Loucy (cell line): ENCODE data around the gene DIP2B.

ENCODE experiments used
- H2AFZ ChIP-seq: fragments of 200-600 bp; sonication (generic); 2 replicates; pipeline ENCODE4 v1.6.0; 2016; ENCODE audit warnings: antibody characterized with exemption, mild to moderate bottlenecking, low read length, moderate library complexity
- H3F3A ChIP-seq: fragments of 200-600 bp; 2 replicates; pipeline ENCODE4 v1.6.0; 2016; ENCODE audit warnings: antibody characterized with exemption, low read depth, mild to moderate bottlenecking
- H3K27me3 ChIP-seq: fragments of 200-600 bp; sonication (generic); 2 replicates; pipeline ENCODE4 v1.6.1; 2014; ENCODE audit warnings: low read length, mild to moderate bottlenecking; ENCODE audit not compliant: insufficient read depth, poor library complexity, severe bottlenecking
- H3K36me3 ChIP-seq: fragments of 200-600 bp; sonication (generic); 2 replicates; pipeline ENCODE4 v1.6.1; 2016; ENCODE audit warnings: low read length; ENCODE audit not compliant: insufficient read depth
- H3K4me1 ChIP-seq: fragments of 200-600 bp; sonication (generic); 2 replicates; pipeline ENCODE4 v1.5.1; 2014; ENCODE audit warnings: low read length, mild to moderate bottlenecking; ENCODE audit not compliant: insufficient read depth, poor library complexity, severe bottlenecking
- H3K4me2 ChIP-seq: fragments of 200-600 bp; sonication (generic); 2 replicates; pipeline ENCODE4 v1.6.0; 2014; ENCODE audit warnings: antibody characterized with exemption, low read length, low read depth, mild to moderate bottlenecking; ENCODE audit not compliant: poor library complexity, severe bottlenecking
- H3K4me3 ChIP-seq: fragments of 200-600 bp; sonication (generic); 2 replicates; pipeline ENCODE4 v1.5.1; 2014; ENCODE audit warnings: low read length, mild to moderate bottlenecking, mixed read lengths; ENCODE audit not compliant: poor library complexity, severe bottlenecking
- H3K79me2 ChIP-seq: fragments of 200-600 bp; sonication (generic); 2 replicates; pipeline ENCODE4 v1.6.1; 2014; ENCODE audit warnings: low read length; ENCODE audit not compliant: insufficient read depth
- H3K9ac ChIP-seq: fragments of 200-600 bp; sonication (generic); 2 replicates; pipeline ENCODE4 v1.6.0; 2014; ENCODE audit warnings: mild to moderate bottlenecking, low read depth, low read length, moderate library complexity; ENCODE audit not compliant: poor library complexity, severe bottlenecking
- H3K9me2 ChIP-seq: fragments of 200-600 bp; sonication (generic); replicated peaks from 2 replicates; pipeline ENCODE4 v1.6.1; 2016; ENCODE audit warnings: low read depth, low read length, mixed read lengths
- H3K9me3 ChIP-seq: fragments of 200-600 bp; sonication (generic); 2 replicates; pipeline ENCODE4 v1.6.1; 2014; ENCODE audit warnings: mild to moderate bottlenecking, antibody characterized with exemption, low read length, low read depth; ENCODE audit not compliant: insufficient read depth
- H4K20me1 ChIP-seq: fragments of 200-600 bp; sonication (generic); 2 replicates; pipeline ENCODE4 v1.6.0; 2014; ENCODE audit warnings: antibody characterized with exemption, low read length, mild to moderate bottlenecking; ENCODE audit not compliant: insufficient read depth, poor library complexity, severe bottlenecking
- EZH2phosphoT487 ChIP-seq: fragments of 200-600 bp; IDR thresholded peaks from 2 replicates; pipeline ENCODE4 v1.6.1; 2018; ENCODE audit warnings: antibody characterized with exemption, mild to moderate bottlenecking, moderate library complexity, borderline replicate concordance
- TF ChIP-seq, protein P1 (sequence below): fragments of 200-600 bp; sonication (generic); conservative IDR thresholded peaks from 2 replicates; pipeline ENCODE4 v1.5.1; 2014; ENCODE audit warnings: mild to moderate bottlenecking, antibody characterized with exemption, low read length

The DIP2B gene

DNA sequence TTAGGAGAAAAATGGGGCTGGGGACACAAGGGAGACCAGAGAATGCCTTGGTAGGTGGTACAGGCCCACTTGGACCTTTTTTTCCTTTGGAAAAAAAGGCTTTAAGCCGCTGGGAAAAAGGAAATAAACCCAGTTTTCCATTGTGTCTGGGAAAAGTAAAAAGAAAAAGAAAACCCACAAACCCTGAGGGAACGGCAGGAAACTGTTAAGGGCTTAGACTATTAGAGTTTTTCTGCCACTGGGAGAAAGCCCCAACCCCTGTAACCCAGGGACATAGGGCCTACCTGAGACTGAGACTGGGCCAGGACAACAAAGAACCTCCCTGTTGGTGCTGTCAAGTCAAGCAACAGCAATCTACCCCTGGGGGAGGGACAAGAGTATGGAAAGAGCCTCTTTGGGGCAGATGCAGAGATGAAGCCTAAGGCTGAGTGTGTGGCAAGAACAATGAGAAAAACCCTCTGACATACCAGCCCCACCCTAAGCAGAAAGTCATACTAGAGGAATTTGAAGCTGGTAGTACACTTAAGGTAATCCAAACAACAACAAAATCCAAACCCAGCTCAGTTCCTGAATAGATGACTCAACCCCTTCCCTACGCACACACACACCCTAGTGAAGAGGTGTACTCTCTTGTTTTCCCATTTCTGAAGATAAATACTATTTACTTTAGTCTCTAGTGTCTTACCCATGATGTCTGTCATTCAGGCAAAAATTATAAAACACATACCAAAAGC, 281.9 kb downstream of the DIP2B start:
- Histone ChIP-seq H3F3A (no peaks in the 10 kb centered on the region), H3K36me3 (peaks cover 42% of the 10 kb centered on the region; the same call in 1 of the 2 replicates), H3K4me2 (no peak overlapping the region), H3K4me1 (no peaks in the 10 kb centered on the region), H3K79me2 (peaks cover 64% of the 10 kb centered on the region), H3K4me3 (no peak overlapping the region), H3K9ac (no peak overlapping the region), H4K20me1 (no peaks in the 10 kb centered on the region), H3K9me2 (no peaks in the 10 kb centered on the region), H2AFZ (no peak overlapping the region), H3K9me3 (peaks cover 2% of the 10 kb centered on the region; the same call in 1 of the 2 replicates), H3K27me3 (no peaks in the 10 kb centered on the region)
- no peak for TF ChIP-seq EZH2phosphoT487
- TF ChIP-seq, protein P1, sequence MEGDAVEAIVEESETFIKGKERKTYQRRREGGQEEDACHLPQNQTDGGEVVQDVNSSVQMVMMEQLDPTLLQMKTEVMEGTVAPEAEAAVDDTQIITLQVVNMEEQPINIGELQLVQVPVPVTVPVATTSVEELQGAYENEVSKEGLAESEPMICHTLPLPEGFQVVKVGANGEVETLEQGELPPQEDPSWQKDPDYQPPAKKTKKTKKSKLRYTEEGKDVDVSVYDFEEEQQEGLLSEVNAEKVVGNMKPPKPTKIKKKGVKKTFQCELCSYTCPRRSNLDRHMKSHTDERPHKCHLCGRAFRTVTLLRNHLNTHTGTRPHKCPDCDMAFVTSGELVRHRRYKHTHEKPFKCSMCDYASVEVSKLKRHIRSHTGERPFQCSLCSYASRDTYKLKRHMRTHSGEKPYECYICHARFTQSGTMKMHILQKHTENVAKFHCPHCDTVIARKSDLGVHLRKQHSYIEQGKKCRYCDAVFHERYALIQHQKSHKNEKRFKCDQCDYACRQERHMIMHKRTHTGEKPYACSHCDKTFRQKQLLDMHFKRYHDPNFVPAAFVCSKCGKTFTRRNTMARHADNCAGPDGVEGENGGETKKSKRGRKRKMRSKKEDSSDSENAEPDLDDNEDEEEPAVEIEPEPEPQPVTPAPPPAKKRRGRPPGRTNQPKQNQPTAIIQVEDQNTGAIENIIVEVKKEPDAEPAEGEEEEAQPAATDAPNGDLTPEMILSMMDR, result no peak

DNA sequence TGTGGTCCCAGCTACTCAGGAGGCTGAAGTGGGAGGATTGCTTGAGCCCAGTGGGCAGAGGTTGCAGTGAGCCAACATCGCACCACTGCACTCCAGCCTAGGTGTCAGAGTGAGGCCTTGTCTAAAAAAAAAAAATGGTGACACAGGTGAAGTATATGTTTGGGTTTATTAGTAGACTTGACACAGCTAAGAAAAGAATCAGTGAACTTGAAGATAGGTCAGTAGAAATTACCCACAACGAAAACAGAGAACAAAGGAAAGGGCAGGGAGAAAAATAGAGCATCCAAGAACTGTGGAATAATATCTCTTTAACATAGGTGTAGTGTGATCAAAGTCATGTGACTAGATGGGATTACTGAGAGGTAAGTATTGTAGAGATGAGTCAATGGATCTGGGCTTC, 282.8 kb downstream of the DIP2B start:
- TF ChIP-seq, protein P1, result no peak
- TF ChIP-seq EZH2phosphoT487, result no peak
- peaks cover 39% of the 10 kb centered on the region; the same call in 1 of the 2 replicates for H3K36me3 ChIP-seq
- no peak overlapping the region for H2AFZ ChIP-seq
- H3K27me3 ChIP-seq, result no peaks in the 10 kb centered on the region
- no peaks in the 10 kb centered on the region for H3F3A ChIP-seq
- no peaks in the 10 kb centered on the region for H3K9me2 ChIP-seq
- no peak overlapping the region for H3K4me3 ChIP-seq
- H3K79me2 ChIP-seq, result peaks cover 72% of the 10 kb centered on the region
- no peak overlapping the region for H3K4me2 ChIP-seq
- H3K4me1 ChIP-seq, result no peaks in the 10 kb centered on the region
- H4K20me1 ChIP-seq, result peaks cover 6% of the 10 kb centered on the region
- no peak overlapping the region for H3K9ac ChIP-seq
- H3K9me3 ChIP-seq, result peaks cover 2% of the 10 kb centered on the region; the same call in 1 of the 2 replicates

DNA sequence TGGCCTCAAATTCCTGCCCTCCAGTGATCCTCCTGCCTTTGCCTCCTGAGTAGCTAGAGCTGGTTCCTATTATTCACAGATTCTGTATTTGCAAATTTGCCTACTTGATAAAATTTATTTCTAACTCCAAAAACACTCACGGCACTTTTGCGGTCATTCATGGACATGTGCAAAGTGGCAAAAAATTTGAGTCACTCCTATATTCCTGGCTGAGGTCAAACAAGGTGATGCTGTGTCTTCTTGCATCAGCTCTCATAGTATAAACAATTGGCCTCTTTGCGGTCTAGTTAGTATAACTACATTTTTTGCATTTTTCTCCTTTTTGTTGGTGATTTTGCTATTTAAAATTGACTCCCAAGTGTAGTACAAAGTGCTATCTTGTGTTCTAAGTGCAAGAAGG, 283.8 kb downstream of the DIP2B start:
- H3K9me2 ChIP-seq, result no peaks in the 10 kb centered on the region
- peaks cover 7% of the 10 kb centered on the region for H4K20me1 ChIP-seq
- H3K27me3 ChIP-seq, result no peaks in the 10 kb centered on the region
- H3K4me1 ChIP-seq, result no peaks in the 10 kb centered on the region
- H3F3A ChIP-seq, result no peaks in the 10 kb centered on the region
- peaks cover 2% of the 10 kb centered on the region; the same call in 1 of the 2 replicates for H3K9me3 ChIP-seq
- TF ChIP-seq, protein P1, result no peak
- TF ChIP-seq EZH2phosphoT487, result no peak
- H3K4me2 ChIP-seq, result no peak overlapping the region
- H3K36me3 ChIP-seq, result peaks cover 33% of the 10 kb centered on the region; the same call in 1 of the 2 replicates
- peaks cover 78% of the 10 kb centered on the region for H3K79me2 ChIP-seq
- H3K9ac ChIP-seq, result no peak overlapping the region
- no peak overlapping the region for H3K4me3 ChIP-seq
- H2AFZ ChIP-seq, result no peak overlapping the region
